Progenitor cell of endocrine pancreas (in vitro differentiated cells): ENCODE results near the gene ZNF740. TPM values are rescaled to one million over a fixed set of nuclear protein-coding genes. Genes with fewer than 3 reads are reported as not detected.

Experiments
- DNase-seq: peaks from one replicate; pipeline ENCODE4 v3.0.0; 2021; ENCODE audit warnings: low spot score; ENCODE audit not compliant: unreplicated experiment
- H3K27ac Mint-ChIP-seq: 2 replicates; pipeline ENCODE4 v1.8.0; 2021; ENCODE audit warnings: mild to moderate bottlenecking, moderate library complexity, mixed read lengths
- H3K27me3 Mint-ChIP-seq: 2 replicates; pipeline ENCODE4 v1.8.0; 2021; ENCODE audit warnings: mixed read lengths
- H3K36me3 Mint-ChIP-seq: 2 replicates; pipeline ENCODE4 v1.8.0; 2022; ENCODE audit warnings: mixed read lengths; ENCODE audit not compliant: insufficient read depth
- H3K4me1 Mint-ChIP-seq: 2 replicates; pipeline ENCODE4 v1.8.0; 2021; ENCODE audit warnings: low read depth, mixed read lengths
- H3K4me3 Mint-ChIP-seq: 2 replicates; pipeline ENCODE4 v1.8.0; 2021; ENCODE audit warnings: low read depth, mild to moderate bottlenecking, moderate library complexity, mixed read lengths
- H3K9me3 Mint-ChIP-seq: 2 replicates; pipeline ENCODE4 v1.8.0; 2021; ENCODE audit warnings: low read depth, mixed read lengths
- CTCF ChIP-seq: fragments of 200-600 bp; sonication (generic); IDR thresholded peaks from one replicate; pipeline ENCODE4 v1.5.0; 2021; ENCODE audit warnings: antibody characterized with exemption, mild to moderate bottlenecking; ENCODE audit not compliant: unreplicated experiment
- total RNA-seq: library from RNA; stranded (reverse); gene quantifications from 2 replicates; pipeline ENCODE4 v1.2.1, GENCODE V29; 2021

The ZNF740 gene
- total RNA-seq, 1 donor from 2014 or later = 75.7 TPM

DNA sequence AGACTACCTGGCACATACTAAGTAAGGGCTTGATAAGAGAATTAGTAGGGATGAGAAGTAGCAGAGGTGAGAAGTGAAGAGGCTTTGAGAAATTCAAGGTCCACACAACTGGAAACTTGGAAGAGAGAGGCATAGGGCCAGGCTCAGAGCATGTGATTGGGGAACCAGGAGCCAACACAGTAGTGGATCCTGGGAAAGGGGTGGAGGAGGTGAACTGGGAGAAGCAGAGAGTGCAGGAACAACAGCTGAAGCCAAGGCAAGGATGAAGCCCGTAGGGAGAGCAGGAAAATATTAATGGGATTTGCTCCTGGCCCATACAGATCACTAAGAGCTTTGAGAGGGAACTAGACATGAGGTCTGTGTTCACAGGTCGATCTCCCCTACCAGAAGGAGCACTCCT, 27.9 kb downstream of the ZNF740 start:
- Mint-ChIP-seq H3K27ac (peak overlapping the region; percentile 26), H3K4me1 (peaks cover 1% of the 10 kb centered on the region), H3K36me3 (no peaks in the 10 kb centered on the region), H3K4me3 (no peak overlapping the region), H3K27me3 (peaks cover 14% of the 10 kb centered on the region), H3K9me3 (no peaks in the 10 kb centered on the region)
- no peak for TF ChIP-seq CTCF
- no peak for DNase-seq

GRCh38 chr12:53208877-53209463, 28.4 kb downstream of the ZNF740 start:
- DNase-seq = no peak
- Mint-ChIP-seq H3K27me3 (peaks cover 14% of the 10 kb centered on the region), H3K27ac (no peak overlapping the region), H3K4me1 (peaks cover 1% of the 10 kb centered on the region), H3K4me3 (no peak overlapping the region), H3K9me3 (no peaks in the 10 kb centered on the region), H3K36me3 (no peaks in the 10 kb centered on the region)
- no peak for TF ChIP-seq CTCF

DNA sequence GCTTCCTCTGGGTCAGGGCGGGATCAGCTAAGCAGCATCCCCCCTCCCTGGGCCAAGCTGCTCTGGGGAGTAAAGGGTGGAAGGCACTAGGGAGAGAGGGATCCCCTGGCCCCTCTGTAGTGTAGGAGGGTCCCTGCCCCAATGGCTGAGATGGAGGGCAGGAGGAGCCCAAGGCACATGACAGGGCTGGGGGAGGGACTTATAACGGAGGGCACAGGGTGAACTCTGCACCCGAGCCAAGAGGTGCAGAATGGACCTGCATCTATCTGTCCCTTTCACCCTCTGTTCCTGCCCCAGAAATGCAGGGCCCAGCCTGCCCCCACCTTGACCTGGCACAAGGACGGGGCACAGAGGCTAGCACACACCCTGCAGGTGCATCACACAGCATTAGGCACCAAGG, 30.3 kb downstream of the ZNF740 start:
- TF ChIP-seq CTCF = no peak
- peaks cover 2% of the 10 kb centered on the region for H3K4me1 Mint-ChIP-seq
- H3K4me3 Mint-ChIP-seq = no peak overlapping the region
- H3K36me3 Mint-ChIP-seq = no peaks in the 10 kb centered on the region
- no peak overlapping the region for H3K27ac Mint-ChIP-seq
- no peak for DNase-seq
- peaks cover 13% of the 10 kb centered on the region for H3K27me3 Mint-ChIP-seq
- no peaks in the 10 kb centered on the region for H3K9me3 Mint-ChIP-seq

DNA sequence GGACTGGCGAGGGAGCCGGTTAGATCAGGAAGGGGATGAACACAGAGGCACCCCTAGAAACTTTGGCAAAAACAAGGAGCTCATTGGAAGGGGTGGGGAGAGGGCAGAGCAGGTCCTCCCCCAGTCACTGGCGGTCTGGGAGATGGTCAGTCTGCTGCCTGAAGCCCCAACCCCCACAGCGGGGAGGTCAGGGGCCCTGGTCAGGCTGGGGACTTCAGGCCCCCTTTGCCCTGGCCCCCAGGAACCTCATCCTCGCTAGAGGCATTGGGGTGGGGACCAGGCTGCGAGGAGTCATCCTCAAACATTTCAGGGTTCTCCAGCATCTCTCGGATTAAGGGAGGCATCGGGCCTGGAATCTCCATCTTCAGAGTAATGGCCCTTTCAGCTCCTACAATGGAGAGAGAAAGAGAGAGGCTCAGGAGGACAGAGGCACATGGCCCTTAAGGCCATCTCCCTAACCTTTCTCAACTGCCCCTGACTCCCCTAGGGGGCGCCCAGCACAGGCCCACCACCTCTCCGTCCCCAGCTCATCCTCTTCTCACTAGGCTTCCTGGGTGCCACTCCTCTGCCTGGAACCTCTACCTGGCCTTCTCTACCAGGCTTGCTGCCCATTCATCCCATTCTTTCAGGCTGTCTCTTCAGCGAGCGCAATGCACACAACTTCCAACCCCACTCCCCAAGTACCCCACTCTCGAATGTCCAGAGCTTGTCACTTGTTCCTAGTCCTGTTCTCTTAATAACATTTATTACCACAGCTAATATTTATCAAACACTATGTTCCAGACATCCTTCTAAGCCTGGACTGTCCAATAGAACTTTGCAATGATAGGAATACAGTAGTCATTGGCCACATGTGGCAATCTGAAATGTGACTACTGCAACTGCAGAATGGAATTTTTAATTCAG, 31.2 kb downstream of the ZNF740 start:
- no peak overlapping the region for H3K4me3 Mint-ChIP-seq
- no peak for DNase-seq
- no peaks in the 10 kb centered on the region for H3K36me3 Mint-ChIP-seq
- no peak overlapping the region for H3K27ac Mint-ChIP-seq
- peaks cover 7% of the 10 kb centered on the region for H3K27me3 Mint-ChIP-seq
- peak; percentile 53 for TF ChIP-seq CTCF
- H3K4me1 Mint-ChIP-seq = peaks cover 11% of the 10 kb centered on the region
- H3K9me3 Mint-ChIP-seq = no peaks in the 10 kb centered on the region

GRCh38 chr12:53212931-53213330, 32.4 kb downstream of the ZNF740 start:
- Mint-ChIP-seq H3K4me1 (peaks cover 15% of the 10 kb centered on the region), H3K9me3 (no peaks in the 10 kb centered on the region), H3K27me3 (peaks cover 12% of the 10 kb centered on the region), H3K4me3 (no peak overlapping the region), H3K27ac (no peak overlapping the region), H3K36me3 (no peaks in the 10 kb centered on the region)
- no peak for TF ChIP-seq CTCF
- DNase-seq = no peak
